ENCODE results near the gene GAS2L1.

Gene GAS2L1

GRCh38 chr22:29275819-29276565 lies 30.5 kb upstream of the GAS2L1 start:
- no peak for DNase-seq (ENCODE audit: low spot score)

GRCh38 chr22:29277927-29278326 lies 28.5 kb upstream of the GAS2L1 start:
- DNase-seq (ENCODE audit: low spot score), result no peak

- DNase-seq (ENCODE audit: low spot score), result no peak
These were observed 22.3 kb upstream of the GAS2L1 start for GRCh38 chr22:29284196-29284595.

- no peak for DNase-seq (ENCODE audit: low spot score)
These were observed 17.6 kb upstream of the GAS2L1 start for GRCh38 chr22:29288837-29289236.

- DNase-seq (ENCODE audit: low spot score), result no peak
These were observed 16.4 kb upstream of the GAS2L1 start for GRCh38 chr22:29290061-29290460.

- DNase-seq (ENCODE audit: low spot score), result no peak
These were observed 15.2 kb upstream of the GAS2L1 start for GRCh38 chr22:29291215-29291614.

GRCh38 chr22:29292379-29292778 lies 14.1 kb upstream of the GAS2L1 start:
- no peak for DNase-seq (ENCODE audit: low spot score)

GRCh38 chr22:29298641-29299040 lies 7.8 kb upstream of the GAS2L1 start:
- DNase-seq (ENCODE audit: low spot score), result no peak

- DNase-seq (ENCODE audit: low spot score), result no peak
These were observed 7.1 kb upstream of the GAS2L1 start for GRCh38 chr22:29299136-29299900.

- no peak for DNase-seq (ENCODE audit: low spot score)
These were observed 6.0 kb upstream of the GAS2L1 start for GRCh38 chr22:29300467-29300806.

- DNase-seq (ENCODE audit: low spot score), result no peak
These were observed 5.4 kb upstream of the GAS2L1 start for GRCh38 chr22:29300807-29301601.

- no peak for DNase-seq (ENCODE audit: low spot score)
These were observed 4.6 kb upstream of the GAS2L1 start for GRCh38 chr22:29301716-29302401.

GRCh38 chr22:29302402-29302680 lies 4.1 kb upstream of the GAS2L1 start:
- DNase-seq (ENCODE audit: low spot score), result no peak

GRCh38 chr22:29302681-29303465 lies 3.6 kb upstream of the GAS2L1 start:
- DNase-seq (ENCODE audit: low spot score), result no peak

- DNase-seq (ENCODE audit: low spot score), result no peak
These were observed 645 bp upstream of the GAS2L1 start for GRCh38 chr22:29305836-29306174.

GRCh38 chr22:29306835-29307595 lies 565 bp downstream of the GAS2L1 start:
- peak; percentile 7 for DNase-seq (ENCODE audit: low spot score)

- DNase-seq (ENCODE audit: low spot score), result no peak
These were observed 1.2 kb downstream of the GAS2L1 start for GRCh38 chr22:29307596-29308147.

GRCh38 chr22:29308148-29308790 lies 1.8 kb downstream of the GAS2L1 start:
- DNase-seq (ENCODE audit: low spot score), result no peak

- DNase-seq (ENCODE audit: low spot score), result peak; percentile 21
These were observed 2.4 kb downstream of the GAS2L1 start for GRCh38 chr22:29308791-29309262.

Measured in CD4-positive, alpha-beta T cell treated with Interleukin-2 at 100 ng/mL for 4 hours (primary cell).